ENCODE results near the gene MFNG.
A peak's percentile ranks its signal among the peaks of the same experiment; 100 is the strongest.

The MFNG gene

DNA sequence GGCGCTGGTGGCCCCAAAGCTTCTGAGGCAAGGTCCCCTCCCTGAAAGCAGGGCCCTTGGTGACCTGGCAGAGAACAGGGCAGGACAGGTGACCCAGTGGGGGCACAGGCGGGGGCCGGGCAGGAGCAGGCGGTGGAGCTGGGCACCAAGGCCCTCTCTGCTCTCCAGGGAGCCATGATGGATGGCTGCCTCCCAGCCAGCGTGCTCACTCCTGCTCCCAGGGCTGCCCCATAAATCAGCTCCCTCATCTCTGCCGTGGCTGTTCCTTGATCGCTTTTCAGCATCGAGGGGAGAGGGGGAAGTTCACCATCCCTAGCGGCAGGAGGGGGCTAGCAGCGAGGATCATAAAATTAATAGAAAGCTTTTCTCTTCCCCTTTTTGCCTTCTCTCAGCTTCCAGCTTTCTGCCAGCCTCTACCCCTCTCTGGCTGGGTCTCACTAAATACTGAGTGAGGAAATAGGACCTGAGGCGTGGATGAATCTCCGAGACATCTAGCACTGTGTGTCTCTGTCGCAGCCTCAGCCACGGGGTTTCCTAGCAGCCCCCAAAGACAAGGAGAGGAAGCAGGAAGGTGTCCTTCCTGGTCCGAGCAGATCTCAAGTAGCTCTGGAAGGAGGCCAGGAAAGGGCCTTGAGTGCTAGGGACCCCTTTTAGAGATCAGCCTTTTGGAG is 36.7 kb downstream of the MFNG start:
- DNase-seq (ENCODE audit: low read depth in 2 of 2) = no peak

DNA sequence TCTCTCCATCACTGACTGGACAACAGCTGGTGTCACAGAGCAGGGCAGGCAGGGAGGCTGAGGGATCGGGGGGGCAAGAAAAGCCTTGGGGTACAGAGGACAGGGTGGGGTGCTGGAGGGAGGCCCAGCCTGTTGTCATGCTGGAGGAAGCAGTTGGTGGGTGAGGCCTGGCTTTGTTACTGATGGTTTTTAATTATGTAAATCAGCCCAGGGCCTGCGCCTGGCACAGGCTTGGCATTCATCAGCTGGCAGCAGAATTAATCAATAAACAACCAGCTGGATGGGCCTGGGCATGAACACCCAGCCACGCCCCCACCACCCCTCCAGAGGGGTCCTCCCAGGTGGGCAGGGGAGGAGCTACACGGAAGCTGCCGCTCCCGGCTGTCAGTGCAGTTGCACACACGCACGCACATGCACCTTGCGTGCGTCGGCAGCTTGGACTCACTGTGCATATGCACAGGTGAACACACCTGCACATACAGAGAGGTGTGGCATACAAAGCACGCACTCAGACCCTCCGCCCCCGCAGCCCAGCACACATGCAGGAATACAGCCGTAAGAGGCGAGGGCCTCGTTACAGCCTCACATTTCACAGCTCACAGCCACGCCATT is 37.6 kb downstream of the MFNG start:
- no peak for DNase-seq (ENCODE audit: low read depth in 2 of 2)

DNA sequence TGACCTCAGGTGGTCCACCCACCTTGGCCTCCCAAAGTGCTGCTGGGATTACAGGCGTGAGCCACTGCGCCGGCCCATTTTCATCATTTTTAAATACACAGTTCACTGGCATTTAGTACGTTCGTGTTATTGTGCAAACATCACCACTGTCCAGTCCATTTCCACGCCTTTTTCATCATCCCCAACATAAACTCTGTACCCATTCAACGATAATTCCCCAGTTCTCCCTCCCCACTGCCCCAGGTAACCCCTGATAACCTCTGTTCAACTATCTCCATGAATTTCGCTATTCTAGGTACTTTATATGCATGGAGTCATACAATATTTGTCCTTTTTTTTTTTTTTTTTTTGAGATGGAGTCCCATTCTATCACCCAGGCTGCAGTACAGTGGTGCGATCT is 40.7 kb downstream of the MFNG start:
- DNase-seq (ENCODE audit: low read depth in 2 of 2) = no peak

GRCh38 chr22:37443977-37444376 is 42.2 kb downstream of the MFNG start:
- DNase-seq (ENCODE audit: low read depth in 2 of 2) = no peak

- DNase-seq (ENCODE audit: low read depth in 2 of 2) = no peak
Measured at GRCh38 chr22:37443086-37443485, 43.1 kb downstream of the MFNG start.

- DNase-seq (ENCODE audit: low read depth in 2 of 2) = no peak
Measured at GRCh38 chr22:37442537-37442936, 43.6 kb downstream of the MFNG start.

GRCh38 chr22:37442135-37442534 is 44.0 kb downstream of the MFNG start:
- no peak for DNase-seq (ENCODE audit: low read depth in 2 of 2)

DNA sequence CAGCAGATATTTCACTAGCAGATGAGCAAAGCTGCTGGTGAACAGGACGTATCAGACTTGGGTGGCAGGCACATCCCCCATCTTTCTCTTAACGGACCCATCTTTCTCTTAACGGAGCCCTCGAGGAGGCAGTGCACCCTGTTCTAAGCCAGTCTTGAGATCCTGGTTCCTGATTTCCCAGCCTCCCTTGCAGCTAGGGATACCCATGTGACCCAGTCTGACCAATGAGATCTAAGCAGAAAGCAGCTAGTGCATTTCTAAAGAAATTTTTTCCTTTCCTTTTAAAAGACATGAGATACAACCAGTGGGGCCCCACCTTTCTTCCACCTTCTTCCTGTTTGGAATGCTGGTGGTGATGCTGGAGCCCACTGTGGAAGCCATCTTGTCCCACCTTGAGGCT is 45.3 kb downstream of the MFNG start:
- no peak for DNase-seq (ENCODE audit: low read depth in 2 of 2)

GRCh38 chr22:37439347-37439746 is 46.8 kb downstream of the MFNG start:
- no peak for DNase-seq (ENCODE audit: low read depth in 2 of 2)

- no peak for DNase-seq (ENCODE audit: low read depth in 2 of 2)
Measured at GRCh38 chr22:37435970-37436603, 50.1 kb downstream of the MFNG start.

DNA sequence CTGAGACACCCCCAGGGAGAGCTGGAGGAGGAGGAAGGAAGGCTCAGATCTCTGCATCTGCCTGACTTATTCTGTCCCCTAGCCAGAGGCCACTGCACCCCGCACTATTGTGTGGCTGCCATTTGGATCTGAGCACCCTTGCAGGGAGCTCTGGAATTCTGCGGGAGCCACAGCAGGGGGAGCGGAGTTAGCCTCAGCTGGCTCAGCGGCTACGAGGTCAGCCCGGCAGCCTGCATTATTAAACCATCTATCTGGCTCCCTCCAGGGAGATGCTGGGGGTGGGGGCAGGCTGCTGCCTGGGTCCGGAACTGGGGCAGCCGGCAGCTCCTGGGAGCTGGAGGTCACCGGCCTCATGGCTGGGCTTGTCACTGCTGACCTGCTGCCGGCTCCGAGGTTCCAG is 52.4 kb downstream of the MFNG start:
- DNase-seq (ENCODE audit: low read depth in 2 of 2) = no peak

GRCh38 chr22:37432708-37433054 is 53.5 kb downstream of the MFNG start:
- no peak for DNase-seq (ENCODE audit: low read depth in 2 of 2)

DNA sequence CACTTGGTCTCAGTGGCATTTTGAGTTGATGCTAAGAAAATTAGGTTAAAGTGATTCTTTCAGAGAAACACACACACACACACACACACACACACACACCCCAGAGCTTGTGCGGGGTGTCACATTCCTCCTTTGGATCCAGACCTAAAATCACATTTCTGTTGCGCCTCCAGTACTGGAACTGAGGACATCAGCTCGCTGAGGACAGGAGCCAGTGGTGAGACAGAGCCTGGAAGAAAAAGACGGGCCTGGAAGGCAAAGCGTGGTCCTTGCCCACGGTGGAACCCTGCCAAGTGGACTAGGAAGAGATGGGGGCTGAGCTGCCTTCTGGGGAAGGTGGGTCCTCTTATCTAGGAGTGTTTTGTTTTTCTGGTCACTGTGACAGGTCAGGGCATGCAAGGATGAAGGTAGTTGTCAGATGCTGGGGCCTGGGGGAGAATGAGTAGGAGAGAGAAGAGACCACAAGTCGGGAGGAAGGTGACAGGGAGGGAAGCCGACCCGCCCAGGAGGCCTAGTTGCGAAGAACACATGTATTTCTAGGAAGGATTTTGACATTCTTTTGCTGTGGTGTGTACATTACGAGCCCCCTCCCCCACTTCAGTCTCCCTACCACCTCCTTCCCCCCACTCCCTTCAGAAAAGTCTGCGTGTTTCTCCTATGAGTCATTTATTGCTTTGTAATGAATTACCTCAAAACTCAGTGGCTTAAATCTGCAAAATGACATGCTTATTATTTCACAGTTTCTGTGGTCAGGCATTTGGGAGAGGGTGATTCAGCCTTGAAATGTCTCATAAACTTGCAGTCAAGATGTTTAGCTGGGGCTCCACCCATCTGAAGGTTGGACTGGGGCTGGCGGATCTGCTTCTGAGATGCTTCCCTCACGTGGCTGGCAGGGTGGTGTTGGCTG is 54.1 kb downstream of the MFNG start:
- peak; percentile 100 for DNase-seq (ENCODE audit: low read depth in 2 of 2)

- DNase-seq (ENCODE audit: low read depth in 2 of 2) = no peak
Measured at GRCh38 chr22:37431366-37431765, 54.8 kb downstream of the MFNG start.

GRCh38 chr22:37430941-37431340 is 55.2 kb downstream of the MFNG start:
- DNase-seq (ENCODE audit: low read depth in 2 of 2) = no peak

DNA sequence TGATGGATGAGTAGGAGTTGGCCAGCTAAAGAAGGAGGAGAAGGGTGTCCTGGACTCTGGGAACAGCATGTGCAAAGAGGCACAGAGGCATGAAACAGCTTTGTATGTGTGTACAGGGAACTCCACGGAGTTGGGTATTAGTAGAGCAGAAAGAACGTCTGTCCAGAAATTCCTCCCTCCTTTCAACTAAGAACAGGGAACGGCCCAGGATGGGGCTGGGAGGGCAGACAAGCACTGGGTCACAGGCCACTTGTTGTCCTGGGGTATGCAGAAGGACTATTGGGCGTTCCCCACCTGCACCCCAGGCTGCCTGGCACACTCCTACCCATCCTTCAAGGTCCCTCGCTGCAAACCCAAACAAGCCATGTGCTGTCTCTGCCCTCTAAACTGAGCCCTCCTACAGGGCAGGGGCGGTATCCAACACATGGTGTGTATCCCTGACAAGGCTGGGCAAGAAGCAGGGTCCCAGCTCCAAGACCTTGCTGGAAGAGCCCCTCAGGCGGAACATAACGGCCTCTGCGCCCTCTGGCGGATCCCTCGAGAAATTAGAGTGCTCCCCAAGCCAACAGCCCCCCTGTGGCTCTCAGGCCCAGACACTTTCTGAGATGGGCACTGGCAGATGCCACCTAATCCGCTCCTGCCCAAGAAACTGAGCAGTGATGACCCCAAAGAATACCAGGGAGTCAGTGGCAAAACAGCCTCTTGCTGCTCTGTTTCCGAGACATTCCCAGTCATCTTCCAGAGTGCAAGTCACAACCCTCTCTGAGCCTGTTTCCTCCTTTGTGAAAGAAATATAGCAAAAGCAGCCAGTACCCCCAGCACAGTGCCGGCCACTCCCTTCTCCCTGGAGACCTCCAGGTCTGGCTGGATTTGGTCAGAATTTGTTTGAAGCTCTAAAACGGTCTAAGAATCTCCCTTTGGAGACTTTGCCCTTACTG is 57.3 kb downstream of the MFNG start:
- peak; percentile 21 to 30 for DNase-seq (ENCODE audit: low read depth in 2 of 2)

- DNase-seq (ENCODE audit: low read depth in 2 of 2) = no peak
Measured at GRCh38 chr22:37427711-37428635, 58.2 kb downstream of the MFNG start.

DNA sequence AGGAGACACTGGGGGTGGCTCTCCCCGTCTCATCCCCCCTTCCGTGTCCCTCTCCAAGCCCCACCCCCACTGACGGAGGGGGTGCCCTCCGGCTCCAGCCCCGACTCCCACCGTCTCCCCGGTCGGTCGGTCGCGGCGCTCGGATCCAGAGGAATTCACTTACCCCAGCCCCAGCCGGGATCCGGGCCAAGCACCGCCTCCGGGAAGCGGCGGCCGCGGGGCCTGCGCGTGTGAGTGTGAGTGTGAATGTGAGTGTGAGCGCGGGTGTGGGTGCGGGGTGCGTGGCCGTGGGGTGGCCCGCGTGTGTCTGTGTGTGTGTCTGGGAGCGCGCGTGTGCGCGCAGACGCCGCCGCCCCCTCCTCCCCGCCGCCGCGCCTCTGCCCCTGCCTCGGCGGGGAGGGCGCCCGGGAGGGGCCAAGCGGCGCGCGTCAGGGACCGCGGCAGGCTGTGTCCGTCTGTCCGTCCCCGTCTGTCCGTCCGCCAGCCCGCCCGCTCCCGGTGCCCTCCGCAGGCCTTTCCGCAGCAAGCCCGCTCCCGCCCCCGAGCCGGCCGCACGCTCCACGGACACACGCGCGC is 59.0 kb downstream of the MFNG start, which contains the start of gene ELFN2:
ELFN2 (minus strand) TSS at position 345 of the 576 bp plus-strand sequence. CDS start 51,945 bp downstream, outside the sequence.
- DNase-seq (ENCODE audit: low read depth in 2 of 2) = no peak

DNA sequence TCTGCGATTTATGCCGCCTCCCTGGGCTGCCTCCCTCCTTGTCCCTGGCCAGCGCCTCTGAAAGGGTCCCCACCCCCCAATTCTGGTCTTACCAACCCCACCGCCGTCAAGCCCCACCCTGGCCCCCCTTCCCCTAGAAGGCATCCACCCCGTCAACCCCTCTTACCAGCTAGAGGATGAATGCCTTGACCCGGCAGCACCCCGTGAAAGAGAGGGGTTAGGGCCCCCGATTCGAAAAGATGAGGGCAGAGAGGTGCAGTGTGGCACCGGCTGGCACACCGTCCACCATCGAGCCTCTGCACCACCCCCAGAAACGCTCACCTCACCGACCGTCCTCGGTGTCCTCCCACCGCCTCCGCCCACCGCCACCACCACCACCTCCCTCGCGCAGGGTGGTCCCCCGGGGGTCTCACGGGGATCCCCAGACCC is 59.5 kb downstream of the MFNG start:
- no peak for DNase-seq (ENCODE audit: low read depth in 2 of 2)
